Activated CD4-positive, alpha-beta memory T cell treated with anti-CD3 and anti-CD28 coated beads, Interleukin-2, amount 10 ng/mL, durations not matched to agents 7 days and 5 days (primary cell): Measurements from ENCODE around the gene LDB2. TPM values are rescaled to one million over a fixed set of nuclear protein-coding genes. Genes with fewer than 3 reads are reported as not detected.
"Not testable (repeated sequence)": the region's sequence is repeated elsewhere in the genome, so short reads cannot be mapped to it uniquely, and the experiment has no call there.

Experiments used
- CTCF ChIA-PET: fragments of 350-600 bp; sonication (Branson Sonifier 250); formaldehyde crosslinking; loops from one replicate; lab custom pipeline; 2021; ENCODE audit warnings: antibody characterized with exemption, inconsistent platforms; lab: Charles Lee
- POLR2A ChIA-PET: fragments of 350-600 bp; sonication (Branson Sonifier 250); formaldehyde crosslinking; loops from one replicate; lab custom pipeline; 2021; ENCODE audit warnings: antibody characterized with exemption; lab: Charles Lee
- DNase-seq: peaks from one replicate; pipeline ENCODE4 v3.0.0-alpha.2; 2020
- H3K27ac Mint-ChIP-seq: one replicate; pipeline ENCODE4 v1.8.0; 2021; ENCODE audit warnings: mild to moderate bottlenecking, mixed read lengths
- H3K27me3 Mint-ChIP-seq: one replicate; pipeline ENCODE4 v1.8.0; 2021; ENCODE audit warnings: mixed read lengths
- H3K36me3 Mint-ChIP-seq: one replicate; pipeline ENCODE4 v1.8.0; 2021; ENCODE audit warnings: low read depth, mixed read lengths
- H3K4me1 Mint-ChIP-seq: one replicate; pipeline ENCODE4 v1.8.0; 2021; ENCODE audit warnings: mixed read lengths
- H3K4me3 Mint-ChIP-seq: one replicate; pipeline ENCODE4 v1.8.0; 2021; ENCODE audit warnings: mild to moderate bottlenecking, mixed read lengths
- H3K9me3 Mint-ChIP-seq: one replicate; pipeline ENCODE4 v1.8.0; 2021; ENCODE audit warnings: mixed read lengths
- total RNA-seq, 2 experiments: library from RNA; stranded (reverse); gene quantifications; one replicate each; pipeline ENCODE4 v1.2.3, GENCODE V29; 2021

Gene LDB2
- total RNA-seq, 2 experiments from 2014 or later = not detected

DNA sequence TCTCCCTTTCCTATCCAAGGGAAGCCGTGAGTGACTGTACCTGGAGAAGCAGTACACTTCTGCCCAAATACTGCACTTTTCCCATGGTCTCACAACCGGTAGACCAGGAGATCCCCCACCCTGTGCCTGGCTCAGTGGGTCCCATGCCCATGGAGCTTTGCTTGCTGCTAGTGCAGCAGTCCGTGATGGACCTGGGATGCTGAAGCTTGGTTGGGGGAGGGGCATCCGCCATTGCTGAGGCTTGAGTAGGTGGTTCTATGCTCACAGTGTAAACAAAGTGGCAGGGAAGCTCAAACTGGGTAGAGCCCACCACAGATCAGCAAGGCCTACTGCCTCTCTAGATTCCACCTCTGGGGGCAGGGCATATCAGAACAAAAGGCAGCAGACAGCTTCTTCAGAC is 269.6 kb downstream of the LDB2 start:
- H3K27ac Mint-ChIP-seq, DNase-seq, CTCF ChIA-PET, H3K36me3 Mint-ChIP-seq, POLR2A ChIA-PET, H3K27me3 Mint-ChIP-seq, H3K4me3 Mint-ChIP-seq, H3K9me3 Mint-ChIP-seq, H3K4me1 Mint-ChIP-seq: not testable (repeated sequence)

GRCh38 chr4:16627999-16628398 is 270.4 kb downstream of the LDB2 start:
- Mint-ChIP-seq H3K27ac (no peak overlapping the region), H3K9me3 (peaks cover 4% of the 10 kb centered on the region), H3K36me3 (no peaks in the 10 kb centered on the region), H3K4me3 (no peak overlapping the region), H3K27me3 (no peaks in the 10 kb centered on the region), H3K4me1 (no peaks in the 10 kb centered on the region)
- no peak for DNase-seq
- CTCF ChIA-PET = no interaction called here
- POLR2A ChIA-PET = no interaction called here

- no peak overlapping the region for H3K27ac Mint-ChIP-seq
- H3K36me3 Mint-ChIP-seq = no peaks in the 10 kb centered on the region
- peaks cover 4% of the 10 kb centered on the region for H3K9me3 Mint-ChIP-seq
- no peak overlapping the region for H3K4me3 Mint-ChIP-seq
- H3K27me3 Mint-ChIP-seq = no peaks in the 10 kb centered on the region
- DNase-seq = no peak
- H3K4me1 Mint-ChIP-seq = no peaks in the 10 kb centered on the region
- CTCF ChIA-PET = no interaction called here
- POLR2A ChIA-PET = no interaction called here
These were observed 271.5 kb downstream of the LDB2 start for GRCh38 chr4:16626945-16627344.

DNA sequence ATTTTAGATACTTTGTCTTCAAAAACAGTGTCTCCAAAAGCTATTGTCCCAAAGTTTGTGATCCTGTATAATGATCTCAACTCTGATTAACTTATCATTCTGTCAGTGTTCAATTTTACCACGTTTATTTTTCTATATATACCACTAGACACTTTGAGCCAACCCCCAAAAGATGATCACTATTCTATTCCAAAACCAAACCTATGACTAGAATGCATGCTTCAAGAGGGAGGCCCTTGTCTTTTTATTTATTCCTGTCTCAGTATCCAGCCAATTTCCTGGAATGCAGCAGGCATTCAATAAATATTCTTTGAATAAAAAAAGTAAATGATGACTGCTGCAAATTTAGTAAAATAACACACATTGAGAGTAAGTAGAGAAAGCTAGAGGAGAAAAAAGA is 275.6 kb downstream of the LDB2 start:
- Mint-ChIP-seq H3K27ac (no peak overlapping the region), H3K36me3 (no peaks in the 10 kb centered on the region), H3K9me3 (no peaks in the 10 kb centered on the region), H3K27me3 (no peaks in the 10 kb centered on the region), H3K4me3 (no peak overlapping the region), H3K4me1 (no peaks in the 10 kb centered on the region)
- CTCF ChIA-PET = no interaction called here
- POLR2A ChIA-PET = no interaction called here
- DNase-seq = no peak

DNA sequence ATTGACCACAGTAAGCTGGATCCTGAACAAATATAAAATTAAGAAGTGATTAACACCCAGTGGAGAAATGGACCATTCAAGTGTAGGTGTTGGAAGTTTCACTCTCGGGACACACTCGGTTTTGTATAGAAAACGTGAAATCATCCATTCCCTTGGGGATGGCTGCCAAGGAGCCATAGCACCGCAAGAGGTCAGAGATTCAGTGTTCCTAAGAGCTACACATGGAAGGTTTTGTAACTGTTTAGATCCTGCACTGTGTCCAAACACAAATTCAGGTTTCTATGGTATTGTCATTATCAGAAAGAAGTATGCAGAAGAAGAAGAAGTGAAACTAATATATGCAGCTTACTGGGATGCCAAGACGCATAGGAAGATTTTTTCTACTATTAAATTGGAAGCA is 281.0 kb downstream of the LDB2 start:
- no peaks in the 10 kb centered on the region for H3K4me1 Mint-ChIP-seq
- no peak overlapping the region for H3K27ac Mint-ChIP-seq
- peaks cover 3% of the 10 kb centered on the region for H3K9me3 Mint-ChIP-seq
- no peak for DNase-seq
- no peaks in the 10 kb centered on the region for H3K36me3 Mint-ChIP-seq
- H3K27me3 Mint-ChIP-seq = no peaks in the 10 kb centered on the region
- ChIA-PET CTCF (no interaction called here), POLR2A (no interaction called here)
- no peak overlapping the region for H3K4me3 Mint-ChIP-seq

GRCh38 chr4:16617011-16617410 is 281.4 kb downstream of the LDB2 start:
- Mint-ChIP-seq H3K36me3 (no peaks in the 10 kb centered on the region), H3K27ac (no peak overlapping the region), H3K27me3 (no peaks in the 10 kb centered on the region), H3K9me3 (peaks cover 3% of the 10 kb centered on the region), H3K4me3 (no peak overlapping the region), H3K4me1 (no peaks in the 10 kb centered on the region)
- no peak for DNase-seq
- POLR2A ChIA-PET = no interaction called here
- CTCF ChIA-PET = no interaction called here

- Mint-ChIP-seq H3K4me1 (no peaks in the 10 kb centered on the region), H3K27me3 (no peaks in the 10 kb centered on the region), H3K36me3 (no peaks in the 10 kb centered on the region), H3K9me3 (peaks cover 7% of the 10 kb centered on the region), H3K4me3 (no peak overlapping the region), H3K27ac (no peak overlapping the region)
- ChIA-PET CTCF (no interaction called here), POLR2A (no interaction called here)
- DNase-seq = no peak
These were observed 289.2 kb downstream of the LDB2 start for GRCh38 chr4:16609170-16609758.

DNA sequence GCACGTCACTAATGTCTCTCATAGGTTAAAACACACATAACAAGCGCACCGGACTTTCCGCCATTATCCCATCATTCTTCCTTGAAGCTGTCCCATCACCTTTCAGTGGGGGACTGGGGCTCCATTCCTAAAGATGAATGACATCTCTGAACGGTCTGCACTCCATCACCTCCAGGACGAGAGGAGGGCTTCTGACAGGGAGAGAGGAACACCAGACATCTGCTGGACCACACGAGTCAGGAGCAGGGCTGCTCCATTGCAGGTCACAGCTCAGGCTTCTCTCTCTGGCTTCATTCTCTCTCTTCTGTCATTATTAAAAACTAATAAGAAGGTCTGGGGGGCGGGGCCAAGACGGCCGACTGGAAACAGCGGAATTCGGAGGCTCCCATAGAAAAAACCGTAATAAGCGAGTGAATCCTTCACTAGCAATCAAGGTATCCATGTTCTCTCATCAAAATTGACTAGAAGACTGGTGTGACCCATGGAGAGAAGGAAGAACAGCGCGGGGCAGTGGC is 289.8 kb downstream of the LDB2 start:
- no peaks in the 10 kb centered on the region for H3K27me3 Mint-ChIP-seq
- no peak for DNase-seq
- no peaks in the 10 kb centered on the region for H3K36me3 Mint-ChIP-seq
- ChIA-PET CTCF (no interaction called here), POLR2A (no interaction called here)
- H3K4me3 Mint-ChIP-seq = no peak overlapping the region
- peaks cover 5% of the 10 kb centered on the region for H3K9me3 Mint-ChIP-seq
- no peaks in the 10 kb centered on the region for H3K4me1 Mint-ChIP-seq
- H3K27ac Mint-ChIP-seq = no peak overlapping the region

DNA sequence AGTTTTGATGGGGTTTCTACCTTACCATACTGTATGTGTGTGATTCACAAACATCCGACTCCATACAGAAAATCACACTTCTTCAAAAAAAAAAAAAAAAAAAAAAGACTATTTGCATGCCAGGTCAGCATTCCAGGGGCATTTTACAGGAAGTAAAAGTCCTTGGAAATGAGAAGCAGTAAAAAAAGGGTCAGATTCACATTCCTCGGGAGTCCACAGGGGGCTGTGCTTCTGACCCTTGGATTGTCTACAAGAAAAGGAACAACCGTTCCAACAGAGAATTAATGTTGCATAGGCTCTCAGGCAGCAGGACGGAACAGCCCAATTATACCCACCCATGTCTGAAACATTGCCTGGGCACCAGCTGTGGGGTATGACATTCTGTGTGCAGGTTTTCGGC is 290.3 kb downstream of the LDB2 start:
- H3K27ac Mint-ChIP-seq = no peak overlapping the region
- no peaks in the 10 kb centered on the region for H3K36me3 Mint-ChIP-seq
- ChIA-PET POLR2A (no interaction called here), CTCF (no interaction called here)
- H3K27me3 Mint-ChIP-seq = no peaks in the 10 kb centered on the region
- no peak overlapping the region for H3K4me3 Mint-ChIP-seq
- no peak for DNase-seq
- H3K4me1 Mint-ChIP-seq = no peaks in the 10 kb centered on the region
- peaks cover 5% of the 10 kb centered on the region for H3K9me3 Mint-ChIP-seq

GRCh38 chr4:16607241-16608066 is 291.0 kb downstream of the LDB2 start:
- Mint-ChIP-seq H3K4me1 (no peaks in the 10 kb centered on the region), H3K4me3 (no peak overlapping the region), H3K27me3 (no peaks in the 10 kb centered on the region), H3K9me3 (peaks cover 5% of the 10 kb centered on the region), H3K27ac (no peak overlapping the region), H3K36me3 (no peaks in the 10 kb centered on the region)
- DNase-seq = no peak
- ChIA-PET CTCF (no interaction called here), POLR2A (no interaction called here)

- H3K9me3 Mint-ChIP-seq = peaks cover 5% of the 10 kb centered on the region
- ChIA-PET CTCF (no interaction called here), POLR2A (no interaction called here)
- no peak overlapping the region for H3K4me3 Mint-ChIP-seq
- H3K27ac Mint-ChIP-seq = no peak overlapping the region
- H3K4me1 Mint-ChIP-seq = no peaks in the 10 kb centered on the region
- no peaks in the 10 kb centered on the region for H3K36me3 Mint-ChIP-seq
- no peak for DNase-seq
- H3K27me3 Mint-ChIP-seq = no peaks in the 10 kb centered on the region
These were observed 291.8 kb downstream of the LDB2 start for GRCh38 chr4:16606691-16607090.

- Mint-ChIP-seq H3K4me3 (no peak overlapping the region), H3K9me3 (no peaks in the 10 kb centered on the region), H3K4me1 (no peaks in the 10 kb centered on the region), H3K27me3 (no peaks in the 10 kb centered on the region), H3K27ac (no peak overlapping the region), H3K36me3 (no peaks in the 10 kb centered on the region)
- no peak for DNase-seq
- ChIA-PET CTCF (no interaction called here), POLR2A (no interaction called here)
These were observed 295.3 kb downstream of the LDB2 start for GRCh38 chr4:16603178-16603577.

GRCh38 chr4:16598597-16599206 is 299.7 kb downstream of the LDB2 start:
- no peak for DNase-seq
- H3K27me3 Mint-ChIP-seq = no peaks in the 10 kb centered on the region
- ChIA-PET POLR2A (no interaction called here), CTCF (no interaction called here)
- H3K4me1 Mint-ChIP-seq = no peaks in the 10 kb centered on the region
- no peak overlapping the region for H3K4me3 Mint-ChIP-seq
- no peaks in the 10 kb centered on the region for H3K36me3 Mint-ChIP-seq
- no peak overlapping the region for H3K27ac Mint-ChIP-seq
- no peaks in the 10 kb centered on the region for H3K9me3 Mint-ChIP-seq
